ENCODE results near the gene SLC44A5.

DNA sequence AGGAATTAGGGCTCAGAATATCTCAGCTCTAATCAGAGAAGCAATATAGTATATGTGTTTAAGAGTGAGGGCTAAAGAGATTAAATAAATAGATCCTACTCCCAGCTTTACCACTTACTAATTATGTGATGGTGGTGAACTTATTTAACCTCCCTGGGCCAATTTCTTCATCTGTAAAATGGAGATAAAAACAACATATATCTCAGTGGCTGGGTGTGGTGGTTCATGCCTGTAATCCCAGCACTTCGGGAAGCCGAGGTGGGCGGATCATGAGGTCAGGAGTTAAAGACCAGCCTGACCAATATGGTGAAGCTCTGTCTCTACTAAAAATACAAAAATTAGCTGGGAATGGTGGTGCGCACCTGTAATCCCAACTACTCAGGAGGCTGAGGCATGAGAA lies 135.2 kb downstream of the SLC44A5 start:
- TF ChIP-seq, protein P1, sequence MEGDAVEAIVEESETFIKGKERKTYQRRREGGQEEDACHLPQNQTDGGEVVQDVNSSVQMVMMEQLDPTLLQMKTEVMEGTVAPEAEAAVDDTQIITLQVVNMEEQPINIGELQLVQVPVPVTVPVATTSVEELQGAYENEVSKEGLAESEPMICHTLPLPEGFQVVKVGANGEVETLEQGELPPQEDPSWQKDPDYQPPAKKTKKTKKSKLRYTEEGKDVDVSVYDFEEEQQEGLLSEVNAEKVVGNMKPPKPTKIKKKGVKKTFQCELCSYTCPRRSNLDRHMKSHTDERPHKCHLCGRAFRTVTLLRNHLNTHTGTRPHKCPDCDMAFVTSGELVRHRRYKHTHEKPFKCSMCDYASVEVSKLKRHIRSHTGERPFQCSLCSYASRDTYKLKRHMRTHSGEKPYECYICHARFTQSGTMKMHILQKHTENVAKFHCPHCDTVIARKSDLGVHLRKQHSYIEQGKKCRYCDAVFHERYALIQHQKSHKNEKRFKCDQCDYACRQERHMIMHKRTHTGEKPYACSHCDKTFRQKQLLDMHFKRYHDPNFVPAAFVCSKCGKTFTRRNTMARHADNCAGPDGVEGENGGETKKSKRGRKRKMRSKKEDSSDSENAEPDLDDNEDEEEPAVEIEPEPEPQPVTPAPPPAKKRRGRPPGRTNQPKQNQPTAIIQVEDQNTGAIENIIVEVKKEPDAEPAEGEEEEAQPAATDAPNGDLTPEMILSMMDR (conservative IDR thresholded peaks at IDR 0.05 in 1 of 2, IDR thresholded peaks at IDR 0.05 in 1 of 2; ENCODE audit: extremely low read depth in 1 of 2, insufficient read depth in 1 of 2, low read depth in 1 of 2, low read length in 2 of 2): no peak
- TF ChIP-seq EZH2 (IDR thresholded peaks at IDR 0.05; ENCODE audit: borderline replicate concordance, low read length): no peak

Data from mammary epithelial cell (primary cell).